LNCAP (cell line): Measurements from ENCODE around the gene TJP1.

Experiments used
- TF ChIP-seq, protein P1 (sequence below): fragments of 450-650 bp; IDR thresholded peaks from 2 replicates; pipeline ENCODE4 v1.5.1; 2017; ENCODE audit warnings: mild to moderate bottlenecking

The TJP1 gene

DNA sequence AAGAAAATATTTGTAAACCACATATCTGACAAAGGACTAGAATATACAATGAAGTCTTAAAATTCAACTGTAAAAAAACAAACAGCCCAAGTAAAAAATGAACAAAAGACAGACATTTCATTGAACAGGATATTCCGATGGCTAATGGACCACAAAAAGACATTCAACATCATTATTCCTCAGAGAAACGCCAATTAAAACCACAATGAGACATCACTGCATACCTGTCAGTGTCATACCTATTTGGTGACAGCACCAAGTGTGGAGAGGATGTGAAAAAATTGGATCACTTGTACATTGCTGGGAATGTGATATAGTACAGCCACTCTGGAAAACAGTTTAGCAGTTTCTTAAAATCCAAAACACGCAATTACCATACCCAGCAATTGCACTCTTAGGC, 29.9 kb upstream of the TJP1 start:
- TF ChIP-seq, protein P1, sequence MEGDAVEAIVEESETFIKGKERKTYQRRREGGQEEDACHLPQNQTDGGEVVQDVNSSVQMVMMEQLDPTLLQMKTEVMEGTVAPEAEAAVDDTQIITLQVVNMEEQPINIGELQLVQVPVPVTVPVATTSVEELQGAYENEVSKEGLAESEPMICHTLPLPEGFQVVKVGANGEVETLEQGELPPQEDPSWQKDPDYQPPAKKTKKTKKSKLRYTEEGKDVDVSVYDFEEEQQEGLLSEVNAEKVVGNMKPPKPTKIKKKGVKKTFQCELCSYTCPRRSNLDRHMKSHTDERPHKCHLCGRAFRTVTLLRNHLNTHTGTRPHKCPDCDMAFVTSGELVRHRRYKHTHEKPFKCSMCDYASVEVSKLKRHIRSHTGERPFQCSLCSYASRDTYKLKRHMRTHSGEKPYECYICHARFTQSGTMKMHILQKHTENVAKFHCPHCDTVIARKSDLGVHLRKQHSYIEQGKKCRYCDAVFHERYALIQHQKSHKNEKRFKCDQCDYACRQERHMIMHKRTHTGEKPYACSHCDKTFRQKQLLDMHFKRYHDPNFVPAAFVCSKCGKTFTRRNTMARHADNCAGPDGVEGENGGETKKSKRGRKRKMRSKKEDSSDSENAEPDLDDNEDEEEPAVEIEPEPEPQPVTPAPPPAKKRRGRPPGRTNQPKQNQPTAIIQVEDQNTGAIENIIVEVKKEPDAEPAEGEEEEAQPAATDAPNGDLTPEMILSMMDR = no peak

DNA sequence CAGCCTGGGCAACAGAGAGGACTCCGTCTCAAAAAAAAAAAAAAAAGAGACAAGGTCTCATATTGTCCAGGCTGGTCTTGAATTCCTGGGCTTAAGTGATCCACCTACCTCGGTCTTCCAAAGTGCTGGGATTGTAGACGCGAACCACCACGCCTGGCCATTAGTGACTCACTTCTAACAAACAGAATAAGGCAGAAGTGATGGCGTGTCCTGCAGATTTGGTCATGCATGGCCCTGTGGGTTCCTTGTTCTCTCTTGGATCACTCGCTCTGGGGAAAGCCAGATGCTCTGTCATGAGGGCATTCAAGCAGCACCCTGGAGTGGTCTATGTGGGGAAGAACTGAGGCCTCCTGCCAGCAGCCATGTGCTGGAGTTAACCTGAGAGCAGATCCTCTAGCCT, 27.4 kb upstream of the TJP1 start:
- TF ChIP-seq, protein P1 = no peak

DNA sequence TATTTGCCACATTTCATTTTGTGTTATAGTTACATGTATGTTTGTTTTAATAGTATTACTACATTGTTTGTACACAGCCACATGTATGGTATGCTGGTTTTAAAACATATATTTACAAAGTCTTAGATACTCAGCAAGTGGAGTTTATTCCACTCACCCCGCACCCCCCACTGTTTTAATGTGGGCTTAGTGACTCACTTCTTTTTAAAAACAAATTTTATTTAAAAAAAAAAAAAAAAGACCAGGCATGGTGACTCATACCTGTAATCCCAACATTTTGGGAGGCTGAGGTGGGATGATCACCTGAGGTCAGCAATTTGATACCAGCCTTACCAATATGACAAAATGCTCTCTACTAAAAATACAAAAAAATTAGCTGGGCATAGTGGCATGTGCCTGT, 26.9 kb upstream of the TJP1 start:
- TF ChIP-seq, protein P1 = no peak

DNA sequence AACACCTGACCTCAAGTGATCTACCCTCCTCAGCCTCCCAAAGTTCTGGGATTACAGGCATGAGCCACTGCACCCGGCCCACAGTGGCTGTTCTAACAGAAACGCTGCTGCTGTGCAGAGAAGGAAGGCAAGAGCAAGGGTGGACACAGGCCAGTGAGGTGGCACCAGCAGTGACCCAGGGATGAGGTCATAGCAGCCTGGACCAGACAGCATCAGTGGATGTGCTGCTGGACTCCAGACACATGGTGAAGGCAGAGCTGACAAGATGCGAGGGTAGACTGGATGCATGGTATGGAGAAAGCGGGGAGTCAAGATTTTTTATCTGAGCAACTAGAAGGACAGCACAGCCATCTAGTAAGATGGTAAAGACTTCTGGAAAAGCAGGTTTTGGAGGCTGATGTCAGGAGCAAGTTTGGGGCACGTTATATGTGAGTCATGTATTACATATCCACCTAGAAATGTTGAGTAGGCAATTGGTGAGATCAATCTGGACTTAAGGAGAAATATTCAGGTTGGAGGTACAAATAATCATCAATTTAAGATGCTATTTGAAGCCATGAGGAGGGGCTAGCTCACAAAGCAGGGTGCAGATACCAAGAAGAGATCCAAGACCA, 22.1 kb upstream of the TJP1 start:
- TF ChIP-seq, protein P1 = no peak

DNA sequence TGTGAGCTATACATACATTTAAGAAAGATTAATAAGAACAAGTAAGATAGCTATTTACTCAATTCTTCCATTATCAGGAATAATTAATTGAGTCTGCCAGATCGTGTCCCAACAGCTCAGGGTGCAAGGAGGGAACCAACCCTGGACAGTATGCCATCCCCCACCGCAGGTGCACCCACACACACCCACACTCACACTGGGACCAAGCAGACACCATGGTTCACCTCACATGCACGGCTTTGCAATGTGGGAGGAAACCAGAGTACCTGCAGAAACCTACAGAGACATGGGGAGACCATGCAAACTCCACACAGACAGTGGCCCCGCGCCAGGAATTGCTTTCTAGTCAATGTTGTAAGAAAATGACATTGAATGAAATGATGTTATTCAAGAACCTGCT, 20.0 kb upstream of the TJP1 start:
- TF ChIP-seq, protein P1 = no peak

DNA sequence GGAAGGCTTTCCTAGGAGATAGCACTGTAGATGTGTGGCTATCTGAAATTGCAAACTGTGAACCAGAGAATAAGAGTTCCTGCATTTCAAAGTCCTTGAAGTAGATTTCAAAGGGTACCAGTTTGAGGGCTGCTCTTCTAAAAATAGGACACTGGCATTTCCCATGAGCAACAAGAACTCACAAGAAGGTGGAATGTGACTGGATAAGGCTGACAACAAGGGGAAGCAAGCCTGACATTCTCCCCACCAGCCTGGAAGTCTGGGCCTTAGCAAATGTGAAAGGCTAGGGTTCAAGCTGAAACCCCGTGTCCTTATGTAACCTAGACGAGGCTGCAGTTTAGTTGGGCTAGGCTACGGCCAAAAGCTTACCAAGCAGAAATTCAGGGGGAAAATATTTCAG, 18.7 kb upstream of the TJP1 start:
- TF ChIP-seq, protein P1 = no peak

DNA sequence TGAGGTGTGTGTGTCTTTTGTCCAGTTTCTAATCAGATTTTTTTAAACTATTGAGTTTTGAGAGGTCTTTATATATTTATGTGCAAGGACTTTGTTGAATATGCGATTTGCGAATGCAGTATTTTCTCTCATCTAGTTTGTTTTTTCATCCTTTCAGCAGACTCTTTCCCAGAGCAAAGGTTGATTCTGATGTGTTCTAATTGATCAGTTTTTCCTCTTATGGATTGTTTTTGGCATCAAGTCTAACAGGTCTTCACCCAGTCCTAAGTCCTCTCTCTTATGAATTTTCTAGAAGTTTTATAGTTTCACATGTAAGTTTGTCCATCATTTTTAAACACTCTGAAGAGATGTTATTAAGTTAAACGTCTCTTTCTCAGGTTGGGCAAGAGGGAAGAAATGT, 17.8 kb upstream of the TJP1 start:
- TF ChIP-seq, protein P1 = no peak
